Upper lobe of left lung (tissue), 6 donors: ENCODE measurements around the gene CISD3. TPM values are rescaled to one million over a fixed set of nuclear protein-coding genes. Genes with fewer than 3 reads are reported as not detected.

Source experiments
- ATAC-seq, 2 donors: fragments of 200-7000 bp; cut with Tn5 transposase; one replicate each; pipeline ENCODE4 v1.9.1; 2022; ENCODE audit warnings: mild to moderate bottlenecking in 2 of 2, moderate library complexity in 2 of 2; ENCODE audit not compliant: low FRiP score in 2 of 2
- DNase-seq, 2 donors: peaks; one replicate each; pipeline ENCODE4 v3.0.0-alpha.2; 2019 to 2020
- H3K27ac ChIP-seq, 4 donors: fragments of 200-600 bp; sonication (generic); one replicate each; pipeline ENCODE4 v1.5.1; 2016 to 2019
- H3K27me3 ChIP-seq, 4 donors: fragments of 200-600 bp; sonication (generic); one replicate each; pipeline ENCODE4 v1.5.1; 2017 to 2019
- H3K36me3 ChIP-seq, 4 donors: fragments of 200-600 bp; sonication (generic); one replicate each; pipeline ENCODE4 v1.5.1; 2016 to 2019
- H3K4me1 ChIP-seq, 4 donors: fragments of 200-600 bp; sonication (generic); one replicate each; pipeline ENCODE4 v1.5.1; 2018 to 2019
- H3K4me3 ChIP-seq, 4 donors: fragments of 200-600 bp; sonication (generic); one replicate each; pipeline ENCODE4 v1.5.1; 2017 to 2019; ENCODE audit warnings: mild to moderate bottlenecking in 2 of 4, moderate library complexity in 1 of 4
- H3K9me3 ChIP-seq, 4 donors: fragments of 200-600 bp; sonication (generic); one replicate each; pipeline ENCODE4 v1.5.1; 2018 to 2019
- CTCF ChIP-seq, 6 experiments: fragments of 450-650 bp in 4 of 6; fragments of 200-600 bp in 2 of 6; sonication (generic) in 2 of 6; IDR thresholded peaks; one replicate each; pipeline ENCODE4 v1.5.1; 2016 to 2019; ENCODE audit warnings: antibody characterized with exemption in 6 of 6
- EP300 ChIP-seq, 4 donors: sonication (generic); formaldehyde crosslinking; IDR thresholded peaks; one replicate each; pipeline ENCODE4 v1.5.1; 2017; ENCODE audit warnings: antibody characterized with exemption in 4 of 4, control low read depth in 2 of 4
- POLR2A ChIP-seq, 4 donors: fragments of 450-650 bp; IDR thresholded peaks; one replicate each; pipeline ENCODE4 v1.5.1; 2016 to 2017; ENCODE audit warnings: antibody characterized with exemption in 4 of 4, mild to moderate bottlenecking in 2 of 4
- POLR2AphosphoS5 ChIP-seq, 2 donors: sonication (generic); formaldehyde crosslinking; IDR thresholded peaks; one replicate each; pipeline ENCODE4 v1.5.1; 2017; ENCODE audit warnings: antibody characterized with exemption in 2 of 2
- WGBS, 2 donors: methylation state at CpG; one replicate each; pipeline ENCODE4 v1.1.5; 2017 to 2018; 5-methylcytosine and 5-hydroxymethylcytosine counted together
- total RNA-seq, 6 donors: library from RNA; depleted of rRNA in 4 of 6; stranded (reverse); fragments of >200 nt in 4 of 6; gene quantifications; one replicate each; pipeline versions ENCODE4 v1.1.0 to v1.2.1, GENCODE V29; 2016 to 2021
- donor health status: DM: no; HTN: no; CAD: no; lungs with moderate emphysema.
- donor health status: DM: no; HTN: yes; CAD: no; lungs with severe emphysema.

Gene CISD3
- total RNA-seq, 6 donors from 2014 or later: 6.3 to 49.7 (median 15.9) TPM

- TF ChIP-seq POLR2A (IDR thresholded peaks at IDR 0.05) (no peak), EP300 (IDR thresholded peaks at IDR 0.05) (no peak), CTCF (IDR thresholded peaks at IDR 0.05) (no peak), POLR2AphosphoS5 (IDR thresholded peaks at IDR 0.05) (no peak)
- Histone ChIP-seq H3K9me3 (no peaks in the 10 kb centered on the region), H3K27ac (no peak overlapping the region), H3K4me1 (peaks cover 4 to 14% (median 12%) of the 10 kb centered on the region in 4 donors), H3K36me3 (peaks cover 21 to 98% (median 77%) of the 10 kb centered on the region in 4 donors), H3K4me3 (no peak overlapping the region), H3K27me3 (no peaks in the 10 kb centered on the region)
- DNase-seq (no peak), ATAC-seq (no peak)
- 86 to 89% methylated on average over 9 of the region's 9 CpGs for WGBS, 2 donors
Observed at GRCh38 chr17:38715216-38715943, 14.8 kb upstream of the CISD3 start.

GRCh38 chr17:38716368-38717005 lies 13.7 kb upstream of the CISD3 start:
- no peak overlapping the region for H3K4me3 ChIP-seq
- ATAC-seq (no peak), DNase-seq (peak in 1 of 2 donors; percentile 73)
- no peak for TF ChIP-seq EP300 (IDR thresholded peaks at IDR 0.05)
- TF ChIP-seq POLR2A (IDR thresholded peaks at IDR 0.05): no peak
- TF ChIP-seq POLR2AphosphoS5 (IDR thresholded peaks at IDR 0.05): no peak
- TF ChIP-seq CTCF (IDR thresholded peaks at IDR 0.05): no peak
- H3K9me3 ChIP-seq: no peaks in the 10 kb centered on the region
- no peaks in the 10 kb centered on the region for H3K27me3 ChIP-seq
- no peak overlapping the region for H3K27ac ChIP-seq
- 97 to 99% methylated on average over 15 to 18 of the region's 18 CpGs for WGBS, 2 donors
- peaks cover 4 to 8% (median 4%) of the 10 kb centered on the region in 4 donors for H3K4me1 ChIP-seq
- peaks cover 24 to 100% (median 83%) of the 10 kb centered on the region in 4 donors for H3K36me3 ChIP-seq

GRCh38 chr17:38717139-38717745 lies 12.9 kb upstream of the CISD3 start:
- ATAC-seq (no peak), DNase-seq (no peak)
- TF ChIP-seq CTCF (IDR thresholded peaks at IDR 0.05): no peak
- TF ChIP-seq POLR2AphosphoS5 (IDR thresholded peaks at IDR 0.05): no peak
- Histone ChIP-seq H3K4me3 (no peak overlapping the region), H3K4me1 (peaks cover 0 to 4% (median 2%) of the 10 kb centered on the region in 4 donors), H3K9me3 (no peaks in the 10 kb centered on the region), H3K27ac (no peak overlapping the region), H3K36me3 (peaks cover 17 to 100% (median 83%) of the 10 kb centered on the region in 4 donors), H3K27me3 (no peaks in the 10 kb centered on the region)
- WGBS, 2 donors: 76 to 84% methylated on average over 11 of the region's 12 CpGs

GRCh38 chr17:38719289-38719942 lies 10.7 kb upstream of the CISD3 start:
- Histone ChIP-seq H3K9me3 (no peaks in the 10 kb centered on the region), H3K27me3 (no peaks in the 10 kb centered on the region), H3K36me3 (peaks cover 11 to 93% (median 74%) of the 10 kb centered on the region in 4 donors), H3K4me3 (no peak overlapping the region), H3K27ac (no peak overlapping the region), H3K4me1 (peaks cover 3 to 11% (median 4%) of the 10 kb centered on the region in 4 donors)
- no peak for TF ChIP-seq EP300 (IDR thresholded peaks at IDR 0.05)
- TF ChIP-seq POLR2A (IDR thresholded peaks at IDR 0.05): no peak
- TF ChIP-seq CTCF (IDR thresholded peaks at IDR 0.05): no peak
- no peak for TF ChIP-seq POLR2AphosphoS5 (IDR thresholded peaks at IDR 0.05)
- DNase-seq (no peak), ATAC-seq (no peak)
- 91 to 92% methylated on average over 19 to 29 of the region's 29 CpGs for WGBS, 2 donors
